Brain pericyte (primary cell): ENCODE results near the gene POLR2L.

Experiments
- DNase-seq: peaks from one replicate; pipeline ENCODE4 v3.0.0-alpha.2; 2012; ENCODE audit warnings: low read depth, low spot score

Gene POLR2L

GRCh38 chr11:842370-843002 lies at the start of gene POLR2L, which contains the start of gene TSPAN4:
POLR2L (minus strand) TSS chr11:842529; CDS start chr11:842508, 21 bp downstream.
TSPAN4 (plus strand) TSS chr11:842852; CDS start chr11:850305, 7,453 bp downstream.
- DNase-seq = no peak

- no peak for DNase-seq
Observed at GRCh38 chr11:890794-891540, 48.6 kb upstream of the POLR2L start.

GRCh38 chr11:889687-890475 lies 47.6 kb upstream of the POLR2L start:
- no peak for DNase-seq

GRCh38 chr11:889257-889656 lies 46.9 kb upstream of the POLR2L start:
- no peak for DNase-seq

- no peak for DNase-seq
Observed at GRCh38 chr11:888310-889212, 46.2 kb upstream of the POLR2L start.

GRCh38 chr11:887589-887988 lies 45.3 kb upstream of the POLR2L start:
- no peak for DNase-seq

GRCh38 chr11:886568-886967 lies 44.2 kb upstream of the POLR2L start:
- no peak for DNase-seq

- no peak for DNase-seq
Observed at GRCh38 chr11:884578-885070, 42.3 kb upstream of the POLR2L start.

GRCh38 chr11:883527-883926 lies 41.2 kb upstream of the POLR2L start:
- no peak for DNase-seq

- no peak for DNase-seq
Observed at GRCh38 chr11:882596-882995, 40.3 kb upstream of the POLR2L start.

GRCh38 chr11:880447-880846 lies 38.1 kb upstream of the POLR2L start:
- DNase-seq = no peak

- no peak for DNase-seq
Observed at GRCh38 chr11:877565-877964, 35.2 kb upstream of the POLR2L start.

- DNase-seq = no peak
Observed at GRCh38 chr11:876545-876944, 34.2 kb upstream of the POLR2L start.

GRCh38 chr11:875769-876301 lies 33.5 kb upstream of the POLR2L start:
- no peak for DNase-seq

- no peak for DNase-seq
Observed at GRCh38 chr11:875203-875602, 32.9 kb upstream of the POLR2L start.

GRCh38 chr11:873706-874105 lies 31.4 kb upstream of the POLR2L start:
- DNase-seq = no peak

GRCh38 chr11:872799-873198 lies 30.5 kb upstream of the POLR2L start:
- DNase-seq = no peak

- DNase-seq = no peak
Observed at GRCh38 chr11:871472-871871, 29.1 kb upstream of the POLR2L start.

- DNase-seq = no peak
Observed at GRCh38 chr11:870418-870817, 28.1 kb upstream of the POLR2L start.

GRCh38 chr11:870127-870413 lies 27.7 kb upstream of the POLR2L start:
- DNase-seq = no peak
